Ishikawa (cell line): ENCODE results near the gene PDE1C.

Experiments used
- CEBPB ChIP-seq: IDR thresholded peaks from 2 replicates; pipeline ENCODE4 v1.6.1; 2012
- CREB1 ChIP-seq: IDR thresholded peaks from 2 replicates; pipeline ENCODE4 v1.6.1; 2012; ENCODE audit warnings: low read depth
- EGR1 ChIP-seq: IDR thresholded peaks from 2 replicates; pipeline ENCODE4 v1.6.1; 2012
- EP300 ChIP-seq: IDR thresholded peaks from 2 replicates; pipeline ENCODE4 v1.6.1; 2012; ENCODE audit warnings: borderline replicate concordance
- FOXM1 ChIP-seq: IDR thresholded peaks from 2 replicates; pipeline ENCODE4 v1.6.1; 2012; ENCODE audit warnings: low read depth, borderline replicate concordance
- MAX ChIP-seq: IDR thresholded peaks from 2 replicates; pipeline ENCODE4 v1.6.1; 2012
- NFIC ChIP-seq: IDR thresholded peaks from 2 replicates; pipeline ENCODE4 v1.6.1; 2012
- RAD21 ChIP-seq: IDR thresholded peaks from 2 replicates; pipeline ENCODE4 v1.6.1; 2012; ENCODE audit warnings: low read depth
- TAF1 ChIP-seq: IDR thresholded peaks from 2 replicates; pipeline ENCODE4 v1.6.1; 2012; ENCODE audit warnings: low read depth, mild to moderate bottlenecking
- TCF12 ChIP-seq: IDR thresholded peaks from 2 replicates; pipeline ENCODE4 v1.6.1; 2012; ENCODE audit warnings: low read depth
- TEAD4 ChIP-seq: IDR thresholded peaks from 2 replicates; pipeline ENCODE4 v1.6.1; 2012
- YY1 ChIP-seq: IDR thresholded peaks from 2 replicates; pipeline ENCODE4 v1.6.1; 2012; ENCODE audit warnings: low read depth
- ZBTB7A ChIP-seq: IDR thresholded peaks from 2 replicates; pipeline ENCODE4 v1.6.1; 2012; ENCODE audit warnings: low read depth
- TF ChIP-seq, protein P1 (sequence below): IDR thresholded peaks from 2 replicates; pipeline ENCODE4 v1.6.1; 2012
- TF ChIP-seq, protein P2 (sequence below): IDR thresholded peaks from 2 replicates; pipeline ENCODE4 v1.6.1; 2012; ENCODE audit warnings: low read depth, mild to moderate bottlenecking

Gene PDE1C

DNA sequence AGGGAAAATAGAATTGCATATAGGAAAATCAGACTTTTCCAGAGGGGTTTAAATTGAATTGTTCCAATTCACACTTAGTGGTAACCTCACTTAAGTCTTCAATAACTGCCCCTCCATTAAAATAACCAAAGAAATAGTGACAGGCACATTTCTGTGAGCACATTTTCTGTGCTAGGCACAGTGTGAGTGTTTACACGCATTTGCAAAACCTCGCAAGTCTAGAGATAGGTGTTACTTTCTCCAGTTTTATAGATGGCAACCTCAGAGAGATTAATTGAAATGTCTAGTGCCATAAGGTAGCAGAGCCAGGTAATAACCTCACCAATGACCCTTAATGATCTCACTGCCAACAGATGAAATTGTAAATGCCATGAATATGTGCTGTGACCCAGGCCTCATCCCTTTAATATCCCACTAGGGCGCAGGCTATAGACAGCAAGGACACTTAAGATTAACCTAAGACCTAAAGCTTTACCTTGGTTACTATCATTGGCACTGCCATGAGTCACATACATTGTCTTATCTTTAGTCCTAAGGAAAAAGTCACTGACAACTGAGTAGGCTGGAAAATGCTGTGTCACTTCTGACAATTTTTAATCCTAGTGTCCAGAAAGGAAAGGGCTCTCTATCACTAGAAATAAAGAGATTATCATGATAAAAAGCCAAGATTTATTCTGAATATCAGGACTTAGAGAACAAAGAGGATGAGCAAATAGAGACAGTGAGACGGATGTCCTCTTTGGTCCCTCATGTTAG, 195.4 kb downstream of the PDE1C start:
- TF ChIP-seq, protein P1, sequence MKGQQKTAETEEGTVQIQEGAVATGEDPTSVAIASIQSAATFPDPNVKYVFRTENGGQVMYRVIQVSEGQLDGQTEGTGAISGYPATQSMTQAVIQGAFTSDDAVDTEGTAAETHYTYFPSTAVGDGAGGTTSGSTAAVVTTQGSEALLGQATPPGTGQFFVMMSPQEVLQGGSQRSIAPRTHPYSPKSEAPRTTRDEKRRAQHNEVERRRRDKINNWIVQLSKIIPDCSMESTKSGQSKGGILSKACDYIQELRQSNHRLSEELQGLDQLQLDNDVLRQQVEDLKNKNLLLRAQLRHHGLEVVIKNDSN = no peak
- TF ChIP-seq NFIC = no peak
- no peak for TF ChIP-seq YY1
- TF ChIP-seq TEAD4 = no peak
- TF ChIP-seq CREB1 = no peak
- TF ChIP-seq MAX = no peak
- no peak for TF ChIP-seq EGR1
- no peak for TF ChIP-seq TAF1
- no peak for TF ChIP-seq TCF12
- TF ChIP-seq, protein P2, sequence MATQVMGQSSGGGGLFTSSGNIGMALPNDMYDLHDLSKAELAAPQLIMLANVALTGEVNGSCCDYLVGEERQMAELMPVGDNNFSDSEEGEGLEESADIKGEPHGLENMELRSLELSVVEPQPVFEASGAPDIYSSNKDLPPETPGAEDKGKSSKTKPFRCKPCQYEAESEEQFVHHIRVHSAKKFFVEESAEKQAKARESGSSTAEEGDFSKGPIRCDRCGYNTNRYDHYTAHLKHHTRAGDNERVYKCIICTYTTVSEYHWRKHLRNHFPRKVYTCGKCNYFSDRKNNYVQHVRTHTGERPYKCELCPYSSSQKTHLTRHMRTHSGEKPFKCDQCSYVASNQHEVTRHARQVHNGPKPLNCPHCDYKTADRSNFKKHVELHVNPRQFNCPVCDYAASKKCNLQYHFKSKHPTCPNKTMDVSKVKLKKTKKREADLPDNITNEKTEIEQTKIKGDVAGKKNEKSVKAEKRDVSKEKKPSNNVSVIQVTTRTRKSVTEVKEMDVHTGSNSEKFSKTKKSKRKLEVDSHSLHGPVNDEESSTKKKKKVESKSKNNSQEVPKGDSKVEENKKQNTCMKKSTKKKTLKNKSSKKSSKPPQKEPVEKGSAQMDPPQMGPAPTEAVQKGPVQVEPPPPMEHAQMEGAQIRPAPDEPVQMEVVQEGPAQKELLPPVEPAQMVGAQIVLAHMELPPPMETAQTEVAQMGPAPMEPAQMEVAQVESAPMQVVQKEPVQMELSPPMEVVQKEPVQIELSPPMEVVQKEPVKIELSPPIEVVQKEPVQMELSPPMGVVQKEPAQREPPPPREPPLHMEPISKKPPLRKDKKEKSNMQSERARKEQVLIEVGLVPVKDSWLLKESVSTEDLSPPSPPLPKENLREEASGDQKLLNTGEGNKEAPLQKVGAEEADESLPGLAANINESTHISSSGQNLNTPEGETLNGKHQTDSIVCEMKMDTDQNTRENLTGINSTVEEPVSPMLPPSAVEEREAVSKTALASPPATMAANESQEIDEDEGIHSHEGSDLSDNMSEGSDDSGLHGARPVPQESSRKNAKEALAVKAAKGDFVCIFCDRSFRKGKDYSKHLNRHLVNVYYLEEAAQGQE = no peak
- no peak for TF ChIP-seq ZBTB7A
- no peak for TF ChIP-seq RAD21
- TF ChIP-seq CEBPB = no peak
- no peak for TF ChIP-seq FOXM1
- no peak for TF ChIP-seq EP300

DNA sequence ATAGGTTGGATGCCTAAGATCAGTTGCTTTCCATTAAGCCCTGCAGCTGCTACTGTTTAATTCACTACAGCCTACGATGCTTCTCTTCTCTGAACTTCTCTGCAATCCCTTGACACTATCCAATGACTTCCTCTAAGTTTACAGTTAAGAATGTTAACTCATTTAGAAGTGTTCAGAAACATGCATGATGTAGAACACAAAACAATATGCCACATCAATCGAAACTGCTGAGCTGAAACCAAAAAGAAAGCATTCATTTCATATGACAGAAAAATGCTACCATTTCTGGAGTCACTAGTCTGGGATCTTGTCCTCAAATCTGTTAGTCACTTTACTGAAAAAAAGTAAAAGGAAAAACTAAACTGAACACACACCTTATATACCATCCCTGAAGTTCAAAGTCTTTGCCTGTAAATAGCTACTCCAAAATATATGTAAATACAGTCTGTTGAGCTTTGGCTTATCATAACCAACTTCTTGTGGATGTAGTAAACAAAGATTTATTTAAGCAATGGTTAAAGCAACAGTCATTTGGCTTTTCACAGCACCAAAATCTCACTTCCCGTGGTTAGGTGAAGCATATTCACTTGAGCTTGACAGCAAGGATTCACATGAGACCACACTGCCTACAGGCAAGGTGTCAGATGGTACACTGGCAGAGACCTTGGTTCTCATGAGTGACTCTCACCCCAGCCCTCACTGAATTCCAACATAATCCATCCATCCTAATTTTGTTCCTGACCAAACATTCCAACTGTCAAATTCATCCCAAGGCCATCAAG, 196.2 kb downstream of the PDE1C start:
- TF ChIP-seq YY1 (no peak), MAX (no peak), NFIC (no peak), TCF12 (no peak), ZBTB7A (no peak), EP300 (no peak), TEAD4 (no peak), TAF1 (no peak), EGR1 (no peak), RAD21 (no peak), FOXM1 (no peak), CEBPB (no peak), CREB1 (no peak)
- TF ChIP-seq, protein P1 = no peak
- TF ChIP-seq, protein P2 = no peak

GRCh38 chr7:31872545-31873370, 197.4 kb downstream of the PDE1C start:
- TF ChIP-seq TCF12 (no peak), ZBTB7A (no peak)

DNA sequence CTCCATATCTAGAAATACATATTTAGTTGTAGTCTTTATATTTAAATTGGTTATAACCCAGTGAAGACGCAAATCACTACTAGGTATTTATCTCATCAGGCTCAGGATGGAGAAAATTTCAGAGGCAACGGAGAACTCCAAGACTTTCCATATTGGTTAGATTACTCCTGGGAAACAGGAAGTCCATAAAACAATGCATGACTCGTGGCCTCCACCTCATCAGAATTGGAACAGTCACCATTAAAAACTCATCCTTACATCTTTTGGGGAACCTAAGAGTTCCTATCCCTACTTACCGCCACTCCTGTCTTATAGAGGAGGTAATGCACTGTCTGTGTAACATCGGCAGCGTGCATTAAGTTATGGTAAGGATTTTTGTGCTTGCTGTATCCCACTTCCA, 205.6 kb downstream of the PDE1C start:
- TF ChIP-seq TAF1 = no peak
- no peak for TF ChIP-seq EGR1
- TF ChIP-seq, protein P1 = no peak
- TF ChIP-seq EP300 = no peak
- TF ChIP-seq CEBPB = no peak
- TF ChIP-seq, protein P2 = no peak
- no peak for TF ChIP-seq RAD21
- no peak for TF ChIP-seq TEAD4
- no peak for TF ChIP-seq MAX
- no peak for TF ChIP-seq TCF12
- no peak for TF ChIP-seq FOXM1
- TF ChIP-seq ZBTB7A = no peak
